ENCODE data around the gene SLC46A3.
"Not testable (repeated sequence)": the region's sequence is repeated elsewhere in the genome, so short reads cannot be mapped to it uniquely, and the experiment has no call there.

The SLC46A3 gene, protein sequence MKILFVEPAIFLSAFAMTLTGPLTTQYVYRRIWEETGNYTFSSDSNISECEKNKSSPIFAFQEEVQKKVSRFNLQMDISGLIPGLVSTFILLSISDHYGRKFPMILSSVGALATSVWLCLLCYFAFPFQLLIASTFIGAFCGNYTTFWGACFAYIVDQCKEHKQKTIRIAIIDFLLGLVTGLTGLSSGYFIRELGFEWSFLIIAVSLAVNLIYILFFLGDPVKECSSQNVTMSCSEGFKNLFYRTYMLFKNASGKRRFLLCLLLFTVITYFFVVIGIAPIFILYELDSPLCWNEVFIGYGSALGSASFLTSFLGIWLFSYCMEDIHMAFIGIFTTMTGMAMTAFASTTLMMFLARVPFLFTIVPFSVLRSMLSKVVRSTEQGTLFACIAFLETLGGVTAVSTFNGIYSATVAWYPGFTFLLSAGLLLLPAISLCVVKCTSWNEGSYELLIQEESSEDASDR

DNA sequence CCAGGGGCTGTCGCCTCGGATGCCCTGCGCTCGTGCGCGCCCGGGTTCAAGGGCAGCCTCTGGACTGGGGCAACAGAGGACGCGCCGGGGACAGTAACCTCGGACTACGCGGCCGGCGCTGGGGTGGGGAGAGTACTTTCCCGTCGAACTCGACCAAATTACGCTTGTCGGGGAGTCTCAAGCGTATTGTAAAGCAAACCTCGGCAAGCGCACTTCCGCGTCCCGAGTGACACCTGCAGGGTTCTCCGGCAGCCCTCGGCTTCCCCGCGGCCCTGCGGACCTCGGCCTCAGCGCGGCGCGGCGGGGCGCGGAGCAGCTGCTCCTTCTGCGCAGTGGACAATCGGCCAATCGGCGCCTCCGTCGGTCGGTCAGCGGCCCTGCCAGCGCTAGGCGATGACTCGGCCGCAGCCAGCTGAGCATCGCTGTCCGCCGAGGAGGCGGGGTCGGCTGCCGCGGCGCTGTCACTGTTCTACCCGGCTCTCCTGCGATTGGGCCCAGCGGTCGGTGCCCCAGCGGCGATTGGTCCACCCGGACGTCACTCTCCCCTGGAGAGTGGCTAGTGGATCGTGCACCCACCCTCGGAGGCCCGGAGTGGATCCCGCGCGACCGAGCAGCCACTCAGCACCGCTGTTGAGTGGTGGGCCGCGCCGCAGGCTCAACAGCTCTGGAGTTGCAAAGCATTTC lies at the start of gene SLC46A3:
TSS of gene SLC46A3 (minus strand) at position 428 of the 684 bp plus-strand sequence. CDS start 972 bp downstream, outside the sequence.
- peak; percentile 95 for DNase-seq (ENCODE audit: low read depth)

DNA sequence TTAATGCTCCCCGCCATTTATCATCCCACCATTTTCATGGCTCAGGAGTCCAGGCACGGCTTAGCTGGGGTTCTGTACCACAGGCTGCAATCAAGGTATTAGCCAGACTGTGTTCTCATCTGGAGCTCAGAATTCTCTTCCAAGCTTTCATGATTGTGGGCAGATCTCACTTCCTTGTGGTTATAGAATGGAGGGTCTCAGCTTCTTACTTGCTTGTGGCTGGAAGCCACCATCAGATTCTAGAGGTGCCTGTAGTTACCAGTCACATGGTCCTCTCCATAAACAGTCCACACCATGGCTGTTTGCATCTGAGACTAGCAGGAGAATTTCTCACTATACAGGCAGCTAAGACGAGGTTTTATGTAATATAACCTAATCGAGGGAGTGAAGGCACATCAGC lies 45.1 kb upstream of the SLC46A3 start:
- no peak for DNase-seq (ENCODE audit: low read depth)

DNA sequence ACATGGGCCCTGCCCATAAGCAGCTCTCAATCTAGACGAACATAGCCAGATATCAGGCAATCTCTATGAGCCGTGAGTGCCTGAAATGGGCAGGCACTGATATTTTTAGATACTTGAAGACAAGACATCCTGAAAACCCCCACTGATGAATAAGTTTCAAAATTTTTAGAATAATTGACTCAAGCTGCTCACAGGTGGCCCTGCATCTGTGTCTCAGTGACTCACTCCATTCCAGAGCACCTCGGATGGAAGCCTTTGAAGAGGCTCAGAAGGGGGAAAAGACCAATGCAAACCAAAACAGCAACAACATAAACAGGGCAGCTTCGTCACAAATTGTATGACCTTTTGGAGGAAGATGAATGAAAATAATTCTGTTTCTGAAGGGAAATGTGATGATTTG lies 42.8 kb upstream of the SLC46A3 start:
- DNase-seq (ENCODE audit: low read depth), result no peak

DNA sequence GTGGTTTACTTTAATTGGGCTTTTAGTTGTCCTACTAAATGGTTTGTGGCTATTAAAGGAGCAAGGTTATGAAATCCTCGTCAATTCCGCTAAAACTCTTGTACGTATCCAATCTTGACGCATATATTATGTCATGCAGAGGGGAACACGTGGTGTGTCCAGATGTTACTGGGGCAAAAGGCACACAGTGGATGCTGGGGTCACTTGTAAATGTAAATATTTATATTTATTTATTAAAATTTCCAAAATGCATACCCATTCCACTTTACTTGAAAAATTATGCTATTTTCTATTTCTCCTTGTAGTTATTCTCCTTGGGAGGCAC lies 36.7 kb upstream of the SLC46A3 start:
- no peak for DNase-seq (ENCODE audit: low read depth)

DNA sequence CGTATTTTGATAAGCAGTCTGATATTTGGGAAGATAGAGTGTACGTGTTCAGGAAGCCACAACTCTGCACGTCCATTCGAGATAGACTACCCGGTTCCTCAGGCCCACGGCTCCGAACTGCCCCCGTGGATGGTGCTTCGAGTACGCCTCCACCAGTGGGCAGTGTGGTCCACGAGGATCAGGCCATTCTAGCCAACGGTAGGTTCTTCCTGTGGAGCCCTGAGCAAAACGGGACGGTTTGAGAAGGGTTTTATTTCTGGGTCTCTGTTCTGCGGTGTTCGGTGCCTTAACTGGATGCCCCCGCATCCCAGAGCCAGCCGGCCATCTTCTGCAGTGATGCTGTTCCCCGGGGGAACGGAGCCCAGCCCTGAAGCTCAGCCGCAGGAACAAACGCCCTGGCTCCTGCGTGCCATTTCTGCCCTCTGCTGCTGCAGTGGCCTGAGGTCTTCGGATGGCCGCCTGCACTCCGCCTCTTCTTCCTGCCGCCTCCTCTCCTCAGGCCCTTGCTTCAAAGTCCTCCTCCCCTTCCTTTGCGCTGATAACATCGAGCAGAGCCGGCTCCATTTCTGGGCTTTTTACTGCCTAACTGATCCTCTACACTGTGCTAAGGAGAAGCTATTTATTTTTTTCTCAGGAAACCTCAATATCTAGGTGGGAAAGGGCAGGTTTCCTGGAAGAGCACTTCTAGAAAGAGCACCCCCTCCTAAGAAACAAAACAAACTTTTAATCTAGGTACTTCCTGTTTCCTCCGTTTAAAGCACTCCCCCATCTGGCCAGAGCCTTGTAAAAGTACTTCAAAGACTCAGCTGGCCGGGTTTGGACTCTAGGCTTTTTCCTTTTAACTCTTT lies 36.2 kb upstream of the SLC46A3 start:
- no peak for DNase-seq (ENCODE audit: low read depth)

DNA sequence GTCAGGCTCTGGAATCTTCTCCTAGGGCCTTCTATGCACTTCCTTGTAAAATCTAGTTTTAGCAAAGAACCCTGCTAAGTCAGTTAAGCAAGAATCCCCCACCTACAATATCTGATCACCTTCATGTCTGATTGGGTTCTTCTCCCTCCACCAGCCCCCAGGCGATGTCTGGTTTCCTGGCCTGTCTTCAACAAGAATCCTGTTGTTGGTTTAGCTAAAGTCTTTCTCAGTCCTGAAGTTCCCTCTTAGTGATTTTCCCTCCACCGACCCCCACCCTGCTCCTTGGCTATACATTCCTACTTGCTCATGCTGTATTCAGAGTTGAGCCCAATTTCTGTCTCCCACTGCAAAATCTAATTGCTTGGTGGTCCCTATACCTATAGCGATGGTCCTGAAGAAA lies 35.2 kb upstream of the SLC46A3 start:
- DNase-seq (ENCODE audit: low read depth), result no peak

DNA sequence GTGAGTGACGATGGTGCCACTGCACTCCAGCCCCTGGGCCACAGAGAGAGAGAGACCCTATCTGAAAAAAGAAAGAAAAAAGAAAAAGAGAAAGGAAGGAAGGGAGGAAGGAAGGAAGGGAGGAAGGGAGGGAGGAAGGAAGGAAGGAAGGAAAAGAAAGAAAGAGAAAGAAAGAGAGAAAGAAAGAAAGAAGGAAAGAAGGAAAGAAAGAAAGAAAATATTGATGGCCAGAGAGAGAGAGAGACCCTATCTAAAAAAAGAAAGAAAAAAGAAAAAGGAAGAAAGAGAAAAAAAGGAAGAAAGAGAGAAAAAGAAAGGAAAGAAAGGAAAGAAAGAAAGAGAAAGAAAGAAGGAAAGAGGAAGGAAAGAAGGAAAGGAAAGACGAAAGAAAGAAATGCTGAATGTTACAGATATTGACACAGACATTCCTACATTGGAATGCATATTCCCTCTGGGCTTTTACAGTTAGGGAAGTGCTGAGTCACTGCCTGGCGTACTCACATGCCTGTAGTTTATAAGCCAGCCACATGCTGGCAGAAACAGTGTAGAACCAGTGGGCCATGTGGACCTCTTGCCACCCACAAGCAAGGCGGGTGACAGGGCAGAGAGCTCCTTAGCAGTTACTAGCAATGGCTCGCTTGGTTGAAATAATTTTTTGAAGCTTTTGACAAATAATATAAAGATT lies 34.6 kb upstream of the SLC46A3 start:
- no peak for DNase-seq (ENCODE audit: low read depth)

DNA sequence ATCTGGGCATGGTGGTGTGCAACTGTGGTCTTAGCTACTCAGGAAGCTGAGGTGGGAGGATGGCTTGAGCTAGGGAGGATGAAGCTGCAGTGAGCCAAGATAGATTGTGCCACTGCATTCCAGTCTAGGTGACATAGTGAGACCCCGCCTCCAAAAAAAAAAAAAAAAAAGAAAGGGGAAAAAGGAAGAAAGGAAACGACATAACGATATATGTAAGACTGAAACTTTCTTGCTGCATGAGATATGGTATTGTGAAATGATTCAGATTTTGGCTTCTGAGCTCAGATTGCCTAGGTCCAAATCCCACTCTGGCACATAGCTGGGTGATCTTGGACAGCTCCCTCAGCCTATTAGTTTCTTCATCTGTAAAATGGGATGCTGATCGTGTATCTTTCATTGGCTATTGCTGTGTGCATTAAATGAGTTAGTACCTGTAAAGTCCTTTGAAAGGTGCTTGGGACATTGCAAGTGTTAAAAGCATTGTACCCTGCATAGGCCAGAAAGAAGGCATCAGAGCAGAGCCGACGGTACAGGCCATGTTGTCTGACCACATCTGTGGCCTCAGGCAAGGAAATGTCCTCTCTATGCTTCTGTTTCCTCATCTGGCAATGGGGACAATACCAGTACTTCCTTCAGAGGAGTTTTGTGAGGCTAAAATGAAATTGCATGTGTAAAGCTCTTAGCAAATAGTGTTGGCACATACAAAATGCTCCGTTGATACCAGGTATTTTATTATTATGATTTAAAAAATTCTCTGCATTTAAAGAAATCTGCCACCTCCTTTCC lies 32.6 kb upstream of the SLC46A3 start:
- no peak for DNase-seq (ENCODE audit: low read depth)

DNA sequence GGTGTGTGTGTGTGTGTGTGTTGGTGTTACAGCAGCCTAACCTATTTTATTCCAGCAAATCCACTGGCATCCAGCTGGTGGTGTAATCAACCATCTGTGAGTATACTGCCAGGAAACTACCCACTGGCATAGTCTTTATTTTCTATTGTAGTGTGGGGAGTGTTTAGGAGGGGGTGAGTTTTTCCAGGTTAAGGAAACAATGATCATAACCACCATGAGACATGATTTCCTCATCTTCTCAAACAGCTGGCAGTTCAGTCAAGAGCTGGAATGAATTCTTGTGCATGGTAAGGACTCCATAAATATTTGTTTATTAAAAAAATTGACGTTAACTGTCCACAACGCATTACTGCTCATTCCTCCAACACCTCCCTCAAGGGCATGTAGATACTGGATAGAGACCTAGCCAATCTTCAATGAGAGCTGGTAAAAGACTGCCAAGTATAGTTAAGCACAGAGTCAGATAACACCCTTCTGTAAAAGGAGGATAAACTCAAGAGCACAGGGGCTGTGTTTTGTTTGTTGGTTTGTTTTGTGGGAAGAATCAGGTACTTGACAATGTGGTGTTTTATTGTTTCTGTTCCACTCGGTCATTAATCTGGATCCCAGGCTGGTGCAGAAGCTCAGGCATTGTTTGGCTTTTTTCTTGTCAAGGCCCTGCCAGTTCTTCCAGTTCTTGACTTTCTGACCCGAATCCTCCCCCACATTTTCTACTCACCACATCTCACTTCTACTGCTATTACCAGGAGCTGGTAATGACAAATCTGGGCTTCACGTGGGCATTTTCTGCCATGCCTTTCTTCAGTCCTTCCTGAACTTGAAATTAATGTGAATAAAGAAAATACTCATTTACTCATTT lies 31.6 kb upstream of the SLC46A3 start:
- no peak for DNase-seq (ENCODE audit: low read depth)

DNA sequence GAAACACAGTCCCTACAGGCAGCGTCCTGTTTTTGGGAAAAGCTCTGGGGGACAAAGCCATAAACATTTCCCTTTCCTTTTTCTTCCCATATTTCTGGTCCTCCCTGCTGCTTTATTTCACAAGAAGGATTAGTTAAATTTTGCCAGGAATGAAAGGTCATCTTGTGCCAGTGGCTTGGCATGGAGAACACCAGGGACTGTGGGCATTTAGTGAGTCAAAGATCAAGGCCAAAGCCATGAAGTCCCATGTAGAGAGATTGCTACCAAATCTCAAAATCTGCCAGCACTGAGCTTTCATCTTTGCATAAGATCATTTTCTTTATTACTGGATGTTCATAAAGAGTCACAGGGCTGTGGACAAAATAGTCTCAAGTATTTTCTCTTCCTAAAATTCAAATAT lies 29.1 kb upstream of the SLC46A3 start:
- no peak for DNase-seq (ENCODE audit: low read depth)

DNA sequence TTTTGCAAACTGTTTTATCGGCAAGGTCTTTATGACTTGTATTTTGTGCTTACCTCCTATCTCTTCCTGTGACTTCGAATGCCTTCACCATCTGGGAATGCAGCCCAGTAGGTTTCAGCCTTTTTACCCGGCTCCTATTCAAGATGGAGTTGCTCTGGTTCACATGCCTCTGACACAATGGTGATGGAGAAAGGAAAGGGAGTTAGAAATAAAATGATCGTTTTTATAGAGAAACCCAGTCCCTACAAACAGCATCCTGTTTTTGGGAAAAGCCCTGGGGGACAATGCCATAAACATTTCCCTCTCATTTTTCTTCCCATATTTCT lies 27.5 kb upstream of the SLC46A3 start:
- DNase-seq (ENCODE audit: low read depth), result no peak

DNA sequence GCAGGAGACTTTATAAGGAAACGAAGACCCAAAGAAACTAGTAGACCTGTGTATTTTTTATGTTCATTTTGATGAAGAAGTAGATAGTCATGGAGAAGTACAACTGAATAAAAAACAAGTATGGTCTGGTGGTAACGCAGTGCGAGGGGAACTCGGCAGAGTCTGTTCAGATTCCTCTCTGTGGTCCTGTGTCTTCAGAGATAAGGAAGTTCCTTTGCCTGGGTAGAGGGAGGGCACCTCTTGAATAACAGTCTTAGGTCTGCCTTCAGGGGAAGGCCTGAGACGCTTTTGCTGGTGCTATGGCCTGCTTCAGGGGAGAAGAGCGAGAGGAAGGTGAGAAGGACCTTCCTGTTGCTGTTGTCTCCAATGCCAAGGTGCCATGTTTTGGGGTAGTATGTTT lies 25.9 kb upstream of the SLC46A3 start:
- no peak for DNase-seq (ENCODE audit: low read depth)

DNA sequence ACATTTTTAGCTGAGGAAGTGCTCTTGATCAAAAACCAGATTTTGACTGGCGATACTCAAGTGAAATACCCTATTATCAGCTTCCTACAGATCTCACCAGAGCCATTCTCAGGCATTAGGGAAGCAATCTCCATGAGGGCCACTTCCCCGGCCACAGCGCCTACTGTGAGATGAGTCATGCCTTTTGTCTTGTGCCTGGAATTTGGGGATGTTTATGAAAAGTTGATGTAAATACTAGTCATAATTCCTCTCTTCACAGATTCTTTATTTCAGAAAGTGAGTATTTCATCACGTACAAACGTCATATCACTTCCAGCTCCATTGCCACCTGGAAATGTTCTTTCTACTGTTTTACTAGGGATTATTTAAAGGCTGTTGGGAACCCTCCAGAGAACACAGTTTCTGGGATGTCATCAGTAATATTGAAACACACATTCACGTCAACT lies 25.3 kb upstream of the SLC46A3 start:
- DNase-seq (ENCODE audit: low read depth), result no peak

DNA sequence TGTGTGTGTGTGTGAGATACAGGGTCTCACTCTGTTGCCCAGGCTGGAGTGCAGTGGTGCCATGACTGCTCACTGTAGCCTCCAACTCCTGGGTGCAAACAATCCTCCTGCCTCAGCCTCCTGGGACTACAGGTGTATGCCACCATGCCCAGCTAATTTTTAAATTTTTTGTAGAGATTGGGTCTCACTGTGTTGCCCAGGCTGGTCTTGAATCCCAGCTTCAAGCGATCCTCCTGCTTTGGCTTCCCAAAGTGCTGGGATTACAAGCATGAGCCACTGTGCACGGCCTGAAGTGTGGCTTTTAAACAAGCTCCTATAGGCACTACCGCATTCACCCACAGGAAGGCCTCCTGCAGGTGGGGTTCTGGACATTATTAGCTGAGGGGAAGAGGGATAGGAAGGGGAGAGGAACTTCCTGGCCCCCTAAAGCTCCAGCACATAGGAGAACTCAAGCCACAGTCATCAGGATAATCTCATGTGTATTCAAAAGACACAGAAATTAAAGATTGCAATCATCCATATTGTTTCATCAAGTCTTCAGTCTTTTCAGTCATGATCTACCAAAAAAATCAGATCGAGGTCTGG lies 24.8 kb upstream of the SLC46A3 start:
- DNase-seq (ENCODE audit: low read depth), result no peak

DNA sequence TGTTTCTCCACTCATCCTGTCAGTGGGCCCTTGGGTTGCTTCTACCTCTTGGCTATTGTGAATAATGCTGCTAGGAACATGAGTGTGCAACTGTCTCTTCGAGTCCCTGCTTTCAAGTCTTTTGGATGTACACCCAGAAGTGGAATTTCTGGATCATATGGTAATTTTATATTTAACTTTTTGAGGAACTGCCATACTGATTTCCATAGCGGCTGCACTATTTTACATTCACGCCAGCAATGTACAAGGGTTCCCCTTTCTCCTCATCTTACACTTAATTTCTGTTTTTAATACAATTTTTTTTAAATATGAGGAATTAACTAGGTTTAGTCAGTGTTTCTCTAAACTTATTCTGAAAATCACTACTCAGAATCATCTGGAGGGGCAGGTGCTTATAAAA lies 24.2 kb upstream of the SLC46A3 start:
- DNase-seq (ENCODE audit: low read depth), result no peak

DNA sequence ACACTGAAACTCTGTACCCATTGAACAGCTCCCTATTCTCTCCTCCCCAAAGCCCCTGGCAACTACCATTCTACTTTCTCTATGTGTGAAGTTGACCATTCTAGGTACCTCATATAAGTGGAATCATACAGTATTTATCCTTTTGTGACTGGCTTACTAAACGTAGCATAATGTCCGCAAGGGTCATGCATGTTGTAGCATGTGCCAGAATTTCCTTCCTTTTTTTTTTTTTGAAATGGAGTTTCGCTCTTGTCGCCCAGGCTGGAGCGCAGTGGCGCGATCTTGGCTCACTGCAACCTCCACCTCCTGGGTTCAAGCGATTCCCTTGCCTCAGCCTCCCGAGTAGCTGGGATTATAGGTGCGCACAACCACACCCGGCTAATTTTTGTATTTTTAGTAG lies 23.7 kb upstream of the SLC46A3 start:
- DNase-seq (ENCODE audit: low read depth), result not testable (repeated sequence)

DNA sequence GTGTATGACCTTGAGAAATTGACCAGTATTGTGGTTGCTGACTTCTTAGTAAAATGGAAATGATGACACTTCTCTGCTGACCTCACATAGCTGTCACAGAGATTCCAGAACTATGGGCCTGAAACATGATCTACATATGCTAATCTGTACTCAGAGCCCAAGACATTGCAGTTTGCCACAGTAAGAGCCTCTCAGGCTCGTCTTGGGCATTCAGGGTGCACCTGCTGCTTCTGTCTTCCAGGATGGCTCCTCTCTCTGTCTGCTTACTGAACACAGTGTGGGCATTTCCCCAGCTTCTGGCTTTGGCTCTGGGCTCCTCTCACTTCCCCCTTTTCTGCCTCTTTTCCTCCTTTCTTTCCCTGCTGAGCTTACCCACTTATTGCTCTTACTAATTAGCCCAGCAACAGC lies 22.3 kb upstream of the SLC46A3 start:
- DNase-seq (ENCODE audit: low read depth), result no peak

DNA sequence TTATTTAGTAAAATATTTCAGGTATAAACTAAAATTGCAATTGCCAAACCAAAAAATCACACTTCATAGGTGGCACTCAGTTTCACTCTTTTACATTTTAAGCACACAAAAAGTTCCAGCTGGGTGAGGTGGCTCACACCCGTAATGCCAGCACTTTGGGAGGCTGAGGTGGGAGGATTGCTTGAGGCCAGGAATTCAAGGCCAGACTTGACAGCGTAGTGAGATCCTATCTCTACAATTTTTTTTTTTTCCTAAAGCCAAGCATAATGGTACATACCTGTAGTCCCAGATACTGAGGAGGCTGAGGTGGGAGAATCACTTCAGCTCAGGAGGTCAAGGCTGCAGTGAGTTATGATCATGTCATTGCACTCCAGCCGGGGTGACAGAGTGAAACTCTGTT lies 20.6 kb upstream of the SLC46A3 start:
- DNase-seq (ENCODE audit: low read depth), result no peak

DNA sequence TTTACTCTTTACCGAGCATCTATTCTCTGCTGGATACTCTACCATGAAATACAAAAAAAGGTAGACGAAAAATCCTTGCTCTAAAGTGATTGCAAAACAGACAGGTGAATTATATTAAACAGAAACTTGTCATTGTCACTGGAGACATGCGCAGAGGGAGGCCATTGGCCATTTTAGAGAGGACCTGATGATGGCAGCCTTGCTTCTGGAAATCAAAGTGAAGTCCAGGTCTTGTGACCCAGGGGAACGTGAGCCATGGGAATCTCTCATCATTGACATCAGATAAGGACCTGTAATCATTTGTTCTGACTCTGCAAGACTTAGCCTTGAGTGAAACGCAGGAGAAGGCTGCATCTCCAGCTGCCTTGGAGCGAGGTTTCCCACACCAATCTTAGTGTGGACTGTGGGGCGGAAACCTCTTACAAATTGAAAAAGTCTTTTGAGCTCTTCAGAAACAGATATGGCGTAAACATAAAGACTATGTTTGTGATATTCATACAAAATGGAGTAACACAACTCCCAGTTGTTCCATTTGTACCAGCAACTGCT lies 16.8 kb upstream of the SLC46A3 start:
- no peak for DNase-seq (ENCODE audit: low read depth)

DNA sequence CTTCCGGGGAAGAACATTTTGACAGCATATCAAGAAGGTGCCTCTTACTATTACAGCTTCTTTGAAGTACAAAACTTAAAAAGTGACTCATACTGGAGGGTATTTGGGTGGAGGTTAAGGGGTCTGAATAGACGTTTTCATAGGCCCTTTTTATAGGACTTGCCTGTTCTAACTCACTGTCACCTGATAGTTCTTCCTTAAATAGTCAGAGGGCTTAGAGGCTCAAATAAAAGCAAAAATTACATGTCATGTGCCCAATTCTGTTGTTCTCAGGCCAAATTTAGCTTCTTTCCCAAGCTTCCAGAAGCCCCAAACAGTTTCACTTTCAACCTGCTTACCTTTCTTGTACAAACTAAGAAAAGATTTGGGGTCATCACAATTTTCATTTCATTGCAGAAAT lies 16.1 kb upstream of the SLC46A3 start:
- DNase-seq (ENCODE audit: low read depth), result no peak

Measured in activated T-cell treated with anti-CD3 and anti-CD28 coated beads for 48 hours (primary cell).